HG03378 (cell line): Measurements from ENCODE around the gene OLFML2A.
A peak's percentile ranks its signal among the peaks of the same experiment; 100 is the strongest.

Source experiments
- ATAC-seq: cut with Tn5 transposase; IDR thresholded peaks from one replicate; pipeline ENCODE4 v1.9.1; 2021; ENCODE audit warnings: mild to moderate bottlenecking, moderate library complexity; ENCODE audit not compliant: unreplicated experiment

The OLFML2A gene

GRCh38 chr9:124774129-124774978 is 2.6 kb upstream of the OLFML2A start:
- ATAC-seq: peak; percentile 43

GRCh38 chr9:124776618-124776953 is 347 bp upstream of the OLFML2A start:
- ATAC-seq: no peak

- no peak for ATAC-seq
Observed at GRCh38 chr9:124778575-124779367, 1.8 kb downstream of the OLFML2A start.

- ATAC-seq: no peak
Observed at GRCh38 chr9:124779368-124780059, 2.6 kb downstream of the OLFML2A start.

- ATAC-seq: no peak
Observed at GRCh38 chr9:124780060-124780756, 3.3 kb downstream of the OLFML2A start.

GRCh38 chr9:124780757-124781151 is 3.8 kb downstream of the OLFML2A start:
- ATAC-seq: no peak

GRCh38 chr9:124781967-124782660 is 5.2 kb downstream of the OLFML2A start:
- no peak for ATAC-seq

GRCh38 chr9:124782661-124783574 is 6.0 kb downstream of the OLFML2A start:
- ATAC-seq: no peak

GRCh38 chr9:124783830-124784229 is 6.9 kb downstream of the OLFML2A start:
- no peak for ATAC-seq

- no peak for ATAC-seq
Observed at GRCh38 chr9:124784509-124784908, 7.6 kb downstream of the OLFML2A start.

- ATAC-seq: no peak
Observed at GRCh38 chr9:124786881-124787573, 10.1 kb downstream of the OLFML2A start.

GRCh38 chr9:124788542-124789217 is 11.7 kb downstream of the OLFML2A start:
- no peak for ATAC-seq

- no peak for ATAC-seq
Observed at GRCh38 chr9:124789531-124789930, 12.6 kb downstream of the OLFML2A start.

GRCh38 chr9:124790301-124790700 is 13.4 kb downstream of the OLFML2A start:
- ATAC-seq: no peak

- no peak for ATAC-seq
Observed at GRCh38 chr9:124790801-124791505, 14.0 kb downstream of the OLFML2A start.

- no peak for ATAC-seq
Observed at GRCh38 chr9:124792257-124793014, 15.5 kb downstream of the OLFML2A start.

- ATAC-seq: no peak
Observed at GRCh38 chr9:124793015-124793541, 16.1 kb downstream of the OLFML2A start.
